Measurements from ENCODE around the gene PLEKHG3. TPM values are rescaled to one million over a fixed set of nuclear protein-coding genes. Genes with fewer than 3 reads are reported as not detected.

Gene PLEKHG3
- polyA plus RNA-seq, 1 donor, result 19.7 TPM

- no peak for DNase-seq (ENCODE audit: low read depth)
Observed at GRCh38 chr14:64706593-64707193, 2.5 kb downstream of the PLEKHG3 start.

- no peak for DNase-seq (ENCODE audit: low read depth)
Observed at GRCh38 chr14:64707661-64708060, 3.4 kb downstream of the PLEKHG3 start.

- DNase-seq (ENCODE audit: low read depth), result no peak
Observed at GRCh38 chr14:64708148-64709004, 4.2 kb downstream of the PLEKHG3 start.

- DNase-seq (ENCODE audit: low read depth), result no peak
Observed at GRCh38 chr14:64709126-64709525, 4.9 kb downstream of the PLEKHG3 start.

GRCh38 chr14:64711039-64711438 is 6.8 kb downstream of the PLEKHG3 start:
- no peak for DNase-seq (ENCODE audit: low read depth)

GRCh38 chr14:64713677-64714076 is 9.5 kb downstream of the PLEKHG3 start:
- no peak for DNase-seq (ENCODE audit: low read depth)

- no peak for DNase-seq (ENCODE audit: low read depth)
Observed at GRCh38 chr14:64714432-64715025, 10.3 kb downstream of the PLEKHG3 start.

- DNase-seq (ENCODE audit: low read depth), result no peak
Observed at GRCh38 chr14:64715146-64715627, 11.0 kb downstream of the PLEKHG3 start.

- DNase-seq (ENCODE audit: low read depth), result no peak
Observed at GRCh38 chr14:64715628-64716412, 11.6 kb downstream of the PLEKHG3 start.

- DNase-seq (ENCODE audit: low read depth), result no peak
Observed at GRCh38 chr14:64717870-64718269, 13.6 kb downstream of the PLEKHG3 start.

- no peak for DNase-seq (ENCODE audit: low read depth)
Observed at GRCh38 chr14:64718762-64719161, 14.5 kb downstream of the PLEKHG3 start.

GRCh38 chr14:64719601-64720000 is 15.4 kb downstream of the PLEKHG3 start:
- DNase-seq (ENCODE audit: low read depth), result no peak

- DNase-seq (ENCODE audit: low read depth), result no peak
Observed at GRCh38 chr14:64720131-64720576, 15.9 kb downstream of the PLEKHG3 start.

- no peak for DNase-seq (ENCODE audit: low read depth)
Observed at GRCh38 chr14:64721391-64721791, 17.2 kb downstream of the PLEKHG3 start.

GRCh38 chr14:64721899-64722298 is 17.7 kb downstream of the PLEKHG3 start:
- no peak for DNase-seq (ENCODE audit: low read depth)

GRCh38 chr14:64722842-64723447 is 18.7 kb downstream of the PLEKHG3 start:
- no peak for DNase-seq (ENCODE audit: low read depth)

GRCh38 chr14:64723691-64724577 is 19.7 kb downstream of the PLEKHG3 start:
- no peak for DNase-seq (ENCODE audit: low read depth)

- no peak for DNase-seq (ENCODE audit: low read depth)
Observed at GRCh38 chr14:64724578-64724930, 20.3 kb downstream of the PLEKHG3 start.

- no peak for DNase-seq (ENCODE audit: low read depth)
Observed at GRCh38 chr14:64725261-64725815, 21.1 kb downstream of the PLEKHG3 start.
